K562 (cell line): ENCODE data around the gene PRRT2. TPM values are rescaled to one million over a fixed set of nuclear protein-coding genes. Genes with fewer than 3 reads are reported as not detected.

Experiments
- BRD9 ChIP-seq: fragments of 450-650 bp; IDR thresholded peaks from 2 replicates; pipeline ENCODE4 v1.6.1; 2018; ENCODE audit warnings: low read depth; ENCODE audit not compliant: partially characterized antibody
- ETS2 ChIP-seq: IDR thresholded peaks from 2 replicates; pipeline ENCODE4 v1.6.1; 2016; ENCODE audit warnings: borderline replicate concordance, missing genetic modification characterization, mild to moderate bottlenecking, moderate library complexity, missing compliant biosample characterization; ENCODE audit not compliant: poor library complexity, severe bottlenecking
- FOXM1 ChIP-seq, 2 experiments: fragments of 450-650 bp in 1 of 2; sonication (generic) in 1 of 2; formaldehyde crosslinking in 1 of 2; IDR thresholded peaks; 2 replicates each; pipeline versions ENCODE4 v1.6.1 to v1.9.0; 2017 to 2022; ENCODE audit warnings: low read depth in 2 of 2, mild to moderate bottlenecking in 2 of 2, missing genetic modification reagents in 1 of 2, moderate library complexity in 1 of 2
- HMBOX1 ChIP-seq: sonication (generic); IDR thresholded peaks from 2 replicates; pipeline ENCODE4 v1.6.1; 2016
- MCM7 ChIP-seq, 2 experiments: fragments of 450-650 bp; IDR thresholded peaks; 2 replicates each; pipeline ENCODE4 v1.6.1; 2016 to 2018
- NFATC3 ChIP-seq: fragments of 450-650 bp; IDR thresholded peaks from 2 replicates; pipeline ENCODE4 v1.6.1; 2017; ENCODE audit warnings: mild to moderate bottlenecking
- POLR2H ChIP-seq: IDR thresholded peaks from 2 replicates; pipeline ENCODE4 v1.6.1; 2016; ENCODE audit warnings: missing genetic modification characterization, low read depth, mild to moderate bottlenecking, control low read depth, missing compliant biosample characterization, moderate library complexity
- SMAD2 ChIP-seq: fragments of 150-350 bp; IDR thresholded peaks from 2 replicates; pipeline ENCODE4 v1.6.1; 2014; ENCODE audit warnings: low read depth, mild to moderate bottlenecking, low read length
- TAF15 ChIP-seq: fragments of 200-400 bp; formaldehyde crosslinking; IDR thresholded peaks from 2 replicates; pipeline ENCODE4 v1.6.1; 2017; ENCODE audit warnings: mild to moderate bottlenecking, low read depth, low read length, moderate library complexity
- TEAD2 ChIP-seq: fragments of 450-650 bp; IDR thresholded peaks from 2 replicates; pipeline ENCODE4 v1.6.1; 2016; ENCODE audit warnings: missing genetic modification characterization, control low read depth, missing compliant biosample characterization
- USF1 ChIP-seq: sonication (generic); formaldehyde crosslinking; IDR thresholded peaks from 2 replicates; pipeline ENCODE4 v1.9.0; 2022; ENCODE audit warnings: mild to moderate bottlenecking, missing genetic modification reagents
- ZBTB49 ChIP-seq: sonication (generic); formaldehyde crosslinking; IDR thresholded peaks from 2 replicates; pipeline ENCODE4 v1.8.0; 2022; ENCODE audit warnings: missing genetic modification reagents, mild to moderate bottlenecking, borderline replicate concordance
- ZNF217 ChIP-seq: sonication (generic); formaldehyde crosslinking; IDR thresholded peaks from 2 replicates; pipeline ENCODE4 v1.8.0; 2022; ENCODE audit warnings: mild to moderate bottlenecking, missing genetic modification reagents
- ZNF239 ChIP-seq: fragments of 250-450 bp; sonication (Bioruptor Pico); IDR thresholded peaks from 2 replicates; pipeline ENCODE4 v1.4.0; 2020; ENCODE audit warnings: mild to moderate bottlenecking
- polyA plus RNA-seq, 8 experiments: library from polyadenylated mRNA; depleted of rRNA in 4 of 8; stranded (reverse) in 5 of 8; unstranded in 3 of 8; fragments of >200 nt; fragmentation: Nextera tagmentation in 2 of 8; fragmentation: Illumina TruSeq in 1 of 8; extraction: Ambion mirVana in 2 of 8; extraction: Trizol in 1 of 8; gene quantifications; 2 replicates each; pipeline versions ENCODE4 v1.2.1 to v1.2.3, GENCODE V29; 2011 to 2014; ENCODE audit warnings: inconsistent platforms in 1 of 8, missing spikeins in 1 of 8
- total RNA-seq, 7 experiments: library from RNA; depleted of rRNA in 6 of 7; stranded (reverse); fragments of >200 nt in 6 of 7; fragmentation: Illumina TruSeq in 2 of 7; extraction: Trizol in 2 of 7; gene quantifications; 2 replicates each; pipeline versions ENCODE4 v1.2.1 to v1.2.3, GENCODE V29; 2011 to 2021; ENCODE audit warnings: low replicate concordance in 1 of 7
- TF ChIP-seq, protein P1 (sequence below), 2 experiments: fragments of 450-650 bp; IDR thresholded peaks; 2 replicates each; pipeline ENCODE4 v1.6.1; 2018; ENCODE audit warnings: mild to moderate bottlenecking in 2 of 2, low read depth in 1 of 2; ENCODE audit not compliant: partially characterized antibody in 2 of 2
- TF ChIP-seq, protein P2 (sequence below): sonication (generic); formaldehyde crosslinking; IDR thresholded peaks from 2 replicates; pipeline ENCODE4 v1.5.0; 2020; ENCODE audit warnings: missing genetic modification reagents

Gene PRRT2
- total and polyA plus RNA-seq, 9 of the 15 experiments (the other 6 are each of a cell fraction or from before 2014, with no cell fraction given): 0.11 to 1.0 (median 0.42) TPM; not detected in 2

- TF ChIP-seq ETS2 (tag) (no peak), ZNF239 (no peak), MCM7 (IDR thresholded peaks at IDR 0.05) (no peak), TEAD2 (tag) (no peak), USF1 (CRISPR knock-in tag) (peak; percentile 86), ZBTB49 (CRISPR knock-in tag) (peak; percentile 93; the same call in 1 of the 2 replicates), FOXM1 (IDR thresholded peaks at IDR 0.05; ENCODE audit: low read depth) (no peak), FOXM1 (CRISPR knock-in tag; IDR thresholded peaks at IDR 0.05; ENCODE audit: low read depth) (no peak; the same call in 1 of the 2 replicates), HMBOX1 (no peak), NFATC3 (no peak), POLR2H (peak; percentile 60; the same call in 1 of the 2 replicates), ZNF217 (CRISPR knock-in tag) (no peak), SMAD2 (no peak), TAF15 (no peak), BRD9 (no peak)
- TF ChIP-seq, protein P1, sequence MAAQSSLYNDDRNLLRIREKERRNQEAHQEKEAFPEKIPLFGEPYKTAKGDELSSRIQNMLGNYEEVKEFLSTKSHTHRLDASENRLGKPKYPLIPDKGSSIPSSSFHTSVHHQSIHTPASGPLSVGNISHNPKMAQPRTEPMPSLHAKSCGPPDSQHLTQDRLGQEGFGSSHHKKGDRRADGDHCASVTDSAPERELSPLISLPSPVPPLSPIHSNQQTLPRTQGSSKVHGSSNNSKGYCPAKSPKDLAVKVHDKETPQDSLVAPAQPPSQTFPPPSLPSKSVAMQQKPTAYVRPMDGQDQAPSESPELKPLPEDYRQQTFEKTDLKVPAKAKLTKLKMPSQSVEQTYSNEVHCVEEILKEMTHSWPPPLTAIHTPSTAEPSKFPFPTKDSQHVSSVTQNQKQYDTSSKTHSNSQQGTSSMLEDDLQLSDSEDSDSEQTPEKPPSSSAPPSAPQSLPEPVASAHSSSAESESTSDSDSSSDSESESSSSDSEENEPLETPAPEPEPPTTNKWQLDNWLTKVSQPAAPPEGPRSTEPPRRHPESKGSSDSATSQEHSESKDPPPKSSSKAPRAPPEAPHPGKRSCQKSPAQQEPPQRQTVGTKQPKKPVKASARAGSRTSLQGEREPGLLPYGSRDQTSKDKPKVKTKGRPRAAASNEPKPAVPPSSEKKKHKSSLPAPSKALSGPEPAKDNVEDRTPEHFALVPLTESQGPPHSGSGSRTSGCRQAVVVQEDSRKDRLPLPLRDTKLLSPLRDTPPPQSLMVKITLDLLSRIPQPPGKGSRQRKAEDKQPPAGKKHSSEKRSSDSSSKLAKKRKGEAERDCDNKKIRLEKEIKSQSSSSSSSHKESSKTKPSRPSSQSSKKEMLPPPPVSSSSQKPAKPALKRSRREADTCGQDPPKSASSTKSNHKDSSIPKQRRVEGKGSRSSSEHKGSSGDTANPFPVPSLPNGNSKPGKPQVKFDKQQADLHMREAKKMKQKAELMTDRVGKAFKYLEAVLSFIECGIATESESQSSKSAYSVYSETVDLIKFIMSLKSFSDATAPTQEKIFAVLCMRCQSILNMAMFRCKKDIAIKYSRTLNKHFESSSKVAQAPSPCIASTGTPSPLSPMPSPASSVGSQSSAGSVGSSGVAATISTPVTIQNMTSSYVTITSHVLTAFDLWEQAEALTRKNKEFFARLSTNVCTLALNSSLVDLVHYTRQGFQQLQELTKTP (IDR thresholded peaks at IDR 0.05; ENCODE audit: low read depth in 1 of 2, partially characterized antibody in 2 of 2): peak; percentile 14 to 47
- TF ChIP-seq, protein P2, sequence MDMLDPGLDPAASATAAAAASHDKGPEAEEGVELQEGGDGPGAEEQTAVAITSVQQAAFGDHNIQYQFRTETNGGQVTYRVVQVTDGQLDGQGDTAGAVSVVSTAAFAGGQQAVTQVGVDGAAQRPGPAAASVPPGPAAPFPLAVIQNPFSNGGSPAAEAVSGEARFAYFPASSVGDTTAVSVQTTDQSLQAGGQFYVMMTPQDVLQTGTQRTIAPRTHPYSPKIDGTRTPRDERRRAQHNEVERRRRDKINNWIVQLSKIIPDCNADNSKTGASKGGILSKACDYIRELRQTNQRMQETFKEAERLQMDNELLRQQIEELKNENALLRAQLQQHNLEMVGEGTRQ: peak; percentile 39; the same call in 1 of the 2 replicates
These were observed 4.4 kb upstream of the PRRT2 start (continued) for GRCh38 chr16:29807426-29808218.
